HG03064 (cell line): ENCODE results near the gene ATG3.
"Not testable (repeated sequence)": the region's sequence is repeated elsewhere in the genome, so short reads cannot be mapped to it uniquely, and the experiment has no call there.

Experiments used
- ATAC-seq: cut with Tn5 transposase; IDR thresholded peaks from one replicate; pipeline ENCODE4 v1.9.1; 2021; ENCODE audit warnings: low read depth; ENCODE audit not compliant: unreplicated experiment

Gene ATG3

DNA sequence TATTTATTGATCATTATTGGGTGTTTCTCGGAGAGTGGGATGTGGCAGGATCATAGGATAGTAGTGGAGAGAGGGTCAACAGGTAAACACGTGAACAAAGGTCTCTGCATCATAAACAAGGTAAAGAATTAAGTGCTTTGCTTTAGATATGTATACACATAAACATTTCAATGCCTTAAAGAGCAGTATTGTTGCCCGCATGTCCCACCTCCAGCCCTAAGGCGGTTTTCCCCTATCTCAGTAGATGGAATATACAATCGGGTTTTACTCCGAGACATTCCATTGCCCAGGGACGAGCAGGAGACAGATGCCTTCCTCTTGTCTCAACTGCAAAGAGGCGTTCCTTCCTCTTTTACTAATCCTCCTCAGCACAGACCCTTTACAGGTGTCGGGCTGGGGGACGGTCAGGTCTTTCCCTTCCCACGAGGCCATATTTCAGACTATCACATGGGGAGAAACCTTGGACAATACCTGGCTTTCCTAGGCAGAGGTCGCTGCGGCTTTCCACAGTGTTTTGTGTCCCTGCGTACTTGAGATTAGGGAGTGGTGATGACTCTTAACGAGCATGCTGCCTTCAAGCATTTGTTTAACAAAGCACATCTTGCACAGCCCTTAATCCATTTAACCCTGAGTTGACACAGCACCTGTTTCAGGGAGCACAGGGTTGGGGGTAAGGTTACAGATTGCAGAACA lies 2.6 kb upstream of the ATG3 start:
- ATAC-seq = not testable (repeated sequence)

DNA sequence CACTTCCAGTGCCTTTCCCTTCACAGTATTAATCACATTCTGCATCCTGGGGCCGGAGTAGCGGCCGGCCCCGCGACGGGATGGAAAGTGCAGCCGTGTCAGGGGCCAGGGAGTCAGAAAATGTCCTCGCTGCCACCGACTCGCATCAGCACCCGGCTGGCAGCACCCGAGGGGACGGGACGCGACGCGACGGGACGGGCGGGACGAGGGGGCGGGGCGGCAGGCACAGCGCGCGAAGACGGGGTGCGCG lies 353 bp downstream of the ATG3 start:
- peak; percentile 51 for ATAC-seq

DNA sequence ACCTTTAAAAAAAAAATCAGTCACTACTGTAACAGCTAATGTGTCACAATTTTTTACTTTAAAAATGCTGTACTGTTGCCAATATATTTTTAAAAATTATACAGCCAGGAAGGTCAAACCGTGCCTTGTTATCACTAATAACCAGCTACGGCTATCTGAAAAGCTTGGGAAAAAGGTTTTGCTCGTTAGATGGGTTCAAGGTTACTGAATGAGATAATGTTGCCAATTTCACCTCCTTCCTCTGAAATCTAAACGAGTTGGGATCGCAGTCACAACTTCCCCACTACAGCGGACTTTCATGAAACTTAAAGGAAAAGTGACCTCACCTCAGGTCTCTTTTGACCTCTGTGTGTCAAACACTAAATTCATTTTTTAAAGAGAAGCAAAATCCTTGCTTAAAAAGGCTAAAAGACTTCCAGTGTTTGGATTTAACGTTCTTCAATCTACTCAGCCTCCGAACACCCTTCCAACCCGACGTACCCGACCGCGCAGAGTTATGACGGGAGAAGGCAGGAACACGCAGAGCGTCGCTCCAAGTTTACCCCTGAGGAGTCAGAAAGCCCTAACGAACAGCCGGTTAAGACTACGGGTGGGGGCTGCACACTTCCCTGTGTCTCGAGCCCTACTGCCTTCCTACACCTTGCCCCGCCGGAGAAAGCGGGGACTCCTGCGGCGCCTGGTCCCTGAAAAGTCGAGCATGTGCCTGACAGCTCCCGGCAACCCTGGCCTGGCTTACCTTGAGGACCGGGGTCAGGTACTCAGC lies 860 bp downstream of the ATG3 start:
- peak; percentile 20 for ATAC-seq

DNA sequence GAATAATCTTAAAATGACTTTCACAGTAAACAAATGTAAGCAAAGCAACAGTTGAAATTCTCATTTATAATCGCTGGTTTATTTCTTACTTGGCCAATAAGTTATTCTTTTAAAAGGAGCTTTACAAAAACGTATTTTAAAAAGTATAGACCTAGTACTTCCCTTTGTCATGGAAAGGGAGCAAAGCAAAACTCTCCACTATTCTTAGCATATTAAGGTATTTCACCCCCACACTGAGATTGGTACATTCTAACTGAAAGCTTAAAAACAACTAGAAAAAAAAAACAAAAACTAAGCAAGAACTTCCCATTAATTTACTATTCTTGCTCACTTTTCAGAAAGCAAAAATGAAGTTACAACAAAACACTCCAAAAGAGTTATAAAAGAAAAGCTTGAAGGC lies 1.5 kb downstream of the ATG3 start:
- ATAC-seq = no peak

DNA sequence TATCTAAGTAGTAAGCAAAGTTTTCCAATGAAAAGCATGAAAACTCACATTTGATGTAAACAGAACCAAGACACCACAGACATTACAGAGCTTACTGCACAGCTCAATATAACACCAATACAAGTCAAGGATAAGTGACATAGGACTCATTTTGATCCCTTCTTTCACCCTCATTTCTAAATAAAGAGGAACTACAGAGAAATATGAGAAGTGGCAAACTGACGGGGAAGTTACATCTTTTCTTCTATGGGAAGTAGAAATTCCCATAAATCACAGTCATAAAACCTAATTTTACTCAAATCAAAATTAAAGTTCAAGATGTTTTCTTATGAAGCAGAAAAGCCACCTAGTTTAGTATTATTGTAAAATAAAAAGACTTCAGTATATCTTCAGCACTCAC lies 3.8 kb downstream of the ATG3 start:
- ATAC-seq = no peak

DNA sequence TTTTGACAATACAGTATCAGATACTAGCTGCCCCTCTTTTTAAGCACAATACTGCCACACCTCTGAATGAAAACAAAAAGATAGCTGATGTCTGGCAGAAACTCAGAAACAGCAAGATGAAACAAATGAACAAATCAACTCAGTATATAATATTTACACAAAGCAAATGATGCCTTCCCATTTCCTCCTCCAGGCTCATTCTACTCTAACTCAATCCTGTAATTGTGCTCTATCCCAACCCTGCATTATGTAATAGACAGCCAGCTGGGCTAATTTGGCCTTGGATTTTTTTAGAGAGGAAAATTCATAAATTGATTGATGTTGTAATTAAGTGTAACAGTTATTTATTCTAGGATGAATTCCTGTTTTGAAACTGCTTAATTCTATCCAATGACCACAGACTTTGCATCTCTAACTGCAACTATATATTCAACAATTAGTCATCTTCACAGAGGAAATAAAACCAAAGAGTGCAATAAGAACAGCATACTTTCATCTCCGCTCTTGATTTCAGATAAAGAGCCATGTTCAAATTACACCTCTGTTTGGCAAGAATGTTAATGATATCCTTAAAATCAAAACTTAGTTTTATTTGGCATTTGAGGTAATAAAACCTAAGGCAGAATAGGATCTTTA lies 6.1 kb downstream of the ATG3 start:
- no peak for ATAC-seq

DNA sequence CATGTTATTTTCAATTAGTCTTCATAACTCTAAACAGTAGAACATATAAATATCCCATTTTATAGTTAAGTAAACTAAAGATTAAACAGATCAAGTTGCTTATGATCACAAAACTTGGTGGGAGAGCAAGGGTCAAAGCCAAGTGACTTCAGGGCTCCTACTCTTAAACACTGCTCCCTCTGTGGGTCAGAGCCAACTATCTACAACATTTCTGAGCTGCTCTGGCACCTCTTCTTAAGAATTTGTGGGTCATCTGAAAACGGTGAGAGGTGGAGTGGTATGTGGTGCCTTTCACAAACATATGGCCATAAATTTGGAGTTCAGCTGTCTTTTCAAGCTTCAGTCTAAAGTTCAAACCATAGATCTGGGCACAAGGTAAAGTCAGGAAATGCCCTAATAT lies 10.9 kb downstream of the ATG3 start:
- no peak for ATAC-seq

DNA sequence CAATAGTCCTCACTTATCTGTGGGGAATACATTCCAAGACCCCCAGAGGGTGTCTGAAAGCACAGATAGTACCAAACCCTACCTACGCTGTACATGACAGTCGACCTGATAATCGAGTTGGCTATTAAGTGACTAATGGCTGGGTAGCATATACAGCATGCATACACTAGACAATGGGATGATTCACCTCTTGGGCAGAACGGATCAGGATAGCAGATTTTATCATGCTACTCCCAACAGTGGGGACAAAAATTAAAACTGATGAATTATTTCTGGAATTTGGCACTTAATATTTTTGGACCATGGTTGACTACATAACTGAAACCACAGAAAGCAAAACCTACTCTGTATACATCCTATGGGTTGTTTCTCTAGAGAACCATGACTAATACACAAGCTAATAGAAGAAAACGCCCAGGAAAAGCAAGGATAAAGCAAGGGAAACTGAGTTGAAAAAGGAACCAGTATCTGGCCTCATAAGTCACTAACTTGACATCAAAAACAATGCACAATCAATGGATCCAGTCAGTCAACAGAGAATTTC lies 15.5 kb downstream of the ATG3 start:
- ATAC-seq = no peak

DNA sequence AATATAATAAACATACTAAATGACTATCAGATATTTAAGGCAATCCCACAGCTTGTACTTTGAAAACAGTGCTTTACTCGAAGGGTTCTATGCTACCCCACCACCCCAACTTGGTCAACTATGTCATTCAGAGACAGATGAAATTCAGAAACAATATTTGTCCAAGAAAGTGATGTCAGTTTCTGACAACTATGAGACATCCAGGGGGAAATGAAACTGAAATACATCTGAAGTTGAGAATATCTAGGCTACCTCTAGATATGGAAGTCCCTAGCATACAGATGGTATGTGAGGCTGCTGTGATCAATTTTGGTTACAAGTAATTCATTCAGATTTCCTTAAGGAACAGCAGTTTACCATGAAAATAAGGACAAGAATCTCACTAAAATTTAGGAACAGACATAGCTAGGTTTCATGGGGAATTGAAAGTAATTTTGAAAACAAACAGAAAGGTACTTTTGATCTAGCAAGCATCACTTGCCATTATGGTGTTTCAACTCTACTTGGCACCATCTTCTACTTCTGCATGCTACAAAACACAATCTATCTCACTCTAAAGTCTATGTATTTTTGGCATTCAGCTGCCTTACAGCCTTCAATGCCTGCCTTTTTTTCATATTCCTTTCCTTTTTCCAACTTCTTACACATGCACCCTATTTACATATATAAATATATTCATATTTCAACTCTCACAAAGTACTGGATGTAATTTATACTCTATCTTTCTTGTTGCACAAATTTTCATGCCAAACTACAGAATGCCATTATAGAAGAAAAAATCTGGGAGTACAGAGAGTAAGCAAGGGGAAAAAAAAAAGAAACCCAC lies 21.7 kb downstream of the ATG3 start:
- ATAC-seq = peak; percentile 71

DNA sequence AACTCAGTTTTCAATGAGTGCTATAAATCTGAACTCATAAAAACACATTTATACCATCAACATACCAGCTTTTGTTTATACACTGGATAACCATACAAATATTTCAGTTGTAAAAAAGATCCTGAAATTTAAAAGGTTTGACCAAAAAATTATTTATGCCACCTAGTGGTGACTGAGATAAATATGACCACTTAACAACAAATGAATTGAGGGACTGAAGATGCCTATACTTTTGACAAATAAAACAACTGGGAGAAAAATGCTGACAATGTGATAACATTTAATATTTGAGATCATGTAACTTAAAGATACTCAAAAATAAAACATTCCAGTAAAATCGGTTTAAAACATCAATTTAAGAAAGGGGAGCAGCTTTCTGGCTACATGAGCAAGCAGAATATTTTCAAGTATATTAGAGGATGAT lies 30.4 kb downstream of the ATG3 start:
- ATAC-seq = no peak

DNA sequence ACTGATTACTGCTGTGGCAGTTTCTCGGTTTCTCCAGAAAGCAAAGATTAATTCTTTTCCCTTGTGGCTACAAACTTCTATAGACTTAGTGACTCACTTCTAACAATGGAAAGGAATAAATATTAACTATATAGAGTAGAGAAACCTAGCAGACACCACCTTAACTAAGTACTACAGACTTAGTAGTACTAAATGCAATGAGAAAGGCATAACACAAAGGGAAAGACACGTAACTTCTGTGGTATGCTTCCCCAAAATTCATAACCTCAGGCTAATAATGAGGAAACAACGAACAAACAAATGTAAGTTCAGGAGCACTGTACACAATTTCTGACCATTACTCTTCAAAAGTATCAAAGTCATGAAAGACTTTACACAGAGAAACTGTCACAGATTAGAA lies 31.2 kb downstream of the ATG3 start:
- ATAC-seq = no peak

DNA sequence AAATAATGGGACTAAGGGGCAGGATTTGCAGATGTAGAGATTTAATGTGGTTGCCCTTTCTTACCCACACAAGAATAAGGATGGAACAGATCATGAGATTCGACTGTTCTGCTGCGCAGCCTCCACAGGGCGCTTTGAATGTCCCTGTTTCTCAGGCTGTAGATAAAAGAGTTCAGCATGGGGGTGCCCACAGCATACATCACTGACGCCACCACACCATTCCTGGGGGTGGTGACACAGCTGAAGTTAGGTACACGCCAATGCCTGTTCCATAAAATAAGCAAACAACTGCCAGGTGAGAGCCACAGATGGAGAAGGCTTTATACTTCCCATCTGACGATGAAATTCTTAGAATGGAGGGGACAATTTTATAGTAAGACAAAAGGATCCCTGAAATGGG lies 37.6 kb downstream of the ATG3 start:
- ATAC-seq = not testable (repeated sequence)

DNA sequence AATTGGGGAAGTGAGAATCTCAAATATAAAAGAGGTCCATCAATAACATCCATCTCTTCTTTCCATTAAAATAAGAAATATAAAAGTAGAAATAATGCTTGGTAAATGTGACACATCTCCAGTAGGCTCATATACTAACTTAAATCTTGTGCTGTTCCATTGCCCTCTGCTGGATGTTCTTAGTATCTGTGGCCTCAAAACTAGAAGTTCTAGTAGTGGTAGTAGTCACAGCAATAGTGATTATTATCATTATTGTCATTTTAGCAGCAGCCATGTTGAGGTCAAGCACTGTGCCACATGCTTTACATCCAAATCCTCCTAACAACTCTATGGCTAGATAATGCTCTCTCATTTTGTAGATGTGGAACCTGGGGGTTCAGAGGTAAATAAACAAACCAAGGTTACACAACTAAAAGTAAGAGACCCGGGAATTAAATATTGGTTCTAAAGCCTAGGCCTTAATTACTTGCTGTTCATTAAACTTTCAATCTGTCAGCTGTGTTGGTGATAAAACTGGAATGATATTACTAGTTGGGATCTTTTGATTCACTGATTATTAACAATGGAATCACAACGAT lies 42.2 kb downstream of the ATG3 start:
- ATAC-seq = no peak

DNA sequence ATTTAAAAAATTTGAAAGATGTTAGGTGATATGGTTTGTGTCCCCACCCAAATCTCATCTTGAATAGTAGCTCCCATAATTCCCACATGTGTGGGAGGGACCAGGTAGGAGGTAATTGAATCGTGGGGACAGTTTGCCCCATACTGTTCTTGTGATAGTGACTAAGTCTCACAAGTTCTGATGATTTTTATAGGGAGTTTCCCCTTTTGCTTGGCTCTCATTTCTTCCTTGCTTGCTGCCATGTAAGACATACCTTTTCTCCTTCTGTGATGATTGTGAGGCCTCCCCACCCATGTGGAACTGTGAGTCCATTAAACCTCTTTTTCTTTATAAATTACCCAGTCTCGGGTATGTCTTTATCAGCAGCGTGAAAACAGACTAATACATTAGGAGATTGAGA lies 42.8 kb downstream of the ATG3 start:
- not testable (repeated sequence) for ATAC-seq

DNA sequence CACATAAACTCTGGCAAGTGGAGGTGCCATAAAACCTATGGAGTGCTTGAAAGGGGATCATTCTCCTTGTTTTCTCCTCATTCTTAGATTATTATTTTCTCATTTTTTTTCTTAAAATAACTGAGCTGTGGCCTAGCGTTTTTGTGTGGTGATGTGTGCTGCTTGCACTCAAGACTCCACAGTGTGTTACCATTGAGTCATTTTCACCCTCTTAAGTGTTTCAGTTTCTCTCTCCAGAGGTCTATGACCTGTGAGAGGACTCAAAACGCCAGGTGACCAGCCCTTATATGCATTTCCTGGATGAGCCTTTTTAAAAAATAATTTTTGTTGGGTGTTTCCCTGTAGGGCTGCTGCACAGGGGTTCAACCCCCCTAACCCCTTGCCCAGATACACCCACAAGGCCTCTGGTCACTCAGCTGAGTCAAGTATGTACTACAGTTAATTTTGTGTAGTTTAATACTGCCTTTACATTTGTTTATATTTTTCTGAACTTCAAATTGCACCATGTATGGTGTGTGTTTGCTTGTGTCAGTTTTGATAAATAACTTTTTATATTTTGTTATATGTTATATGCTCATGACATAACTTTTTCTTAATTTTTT lies 47.1 kb downstream of the ATG3 start:
- peak; percentile 98 for ATAC-seq

DNA sequence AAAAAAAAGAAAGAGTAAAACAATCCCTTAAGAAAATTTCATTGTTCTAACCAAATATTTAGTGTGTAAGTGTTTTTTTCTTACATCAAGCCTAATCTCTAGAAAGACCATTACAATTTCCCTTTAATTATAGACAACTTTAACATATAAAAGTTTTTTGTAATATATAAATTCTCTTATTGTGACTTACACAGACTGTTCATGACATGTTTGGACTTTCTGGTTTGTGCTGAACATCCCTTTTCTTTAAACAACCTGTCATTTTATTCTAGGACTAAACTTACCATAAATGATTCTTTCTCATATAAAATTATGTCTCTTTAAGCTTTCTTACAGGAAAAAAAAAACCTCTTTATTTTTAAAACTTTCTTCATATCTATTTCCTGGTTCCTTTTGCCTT lies 49.4 kb downstream of the ATG3 start:
- no peak for ATAC-seq

DNA sequence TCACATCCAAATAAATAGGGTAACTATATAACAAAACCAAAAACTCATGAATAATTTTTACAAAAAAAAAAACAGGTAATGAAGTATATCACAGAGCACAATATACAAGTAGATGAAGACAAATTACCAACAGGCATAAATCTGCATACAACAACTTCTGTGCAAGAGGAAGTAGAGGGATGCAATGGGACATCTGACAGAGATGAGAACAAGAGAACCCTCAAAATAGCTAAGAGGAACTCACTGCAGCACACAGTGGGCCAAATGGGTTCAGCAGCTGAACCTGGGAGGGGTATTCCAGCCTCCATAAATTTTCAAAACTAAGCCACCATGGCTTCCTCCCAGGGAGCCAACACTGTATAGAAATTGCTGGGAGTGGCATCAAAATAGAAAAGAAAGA lies 52.9 kb downstream of the ATG3 start:
- no peak for ATAC-seq

DNA sequence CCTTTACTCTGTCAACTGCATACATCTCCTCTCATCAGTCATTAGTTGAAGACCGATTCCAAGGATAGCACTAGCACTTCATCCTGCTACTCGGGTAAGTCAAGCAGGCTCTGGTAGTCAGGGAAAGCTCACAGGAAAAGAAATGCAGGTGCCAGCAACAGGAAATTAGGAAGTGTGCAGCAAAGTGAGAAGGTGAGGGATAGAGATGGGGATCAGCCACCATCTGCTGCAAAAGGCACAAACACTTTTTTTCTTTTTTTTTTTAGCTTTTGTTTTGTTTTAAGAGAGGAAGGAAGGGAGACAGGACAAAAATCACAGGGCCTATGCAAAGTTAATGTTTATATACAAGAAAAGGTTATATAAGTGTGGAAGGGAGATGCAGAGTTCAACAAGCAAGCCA lies 53.5 kb downstream of the ATG3 start:
- no peak for ATAC-seq

DNA sequence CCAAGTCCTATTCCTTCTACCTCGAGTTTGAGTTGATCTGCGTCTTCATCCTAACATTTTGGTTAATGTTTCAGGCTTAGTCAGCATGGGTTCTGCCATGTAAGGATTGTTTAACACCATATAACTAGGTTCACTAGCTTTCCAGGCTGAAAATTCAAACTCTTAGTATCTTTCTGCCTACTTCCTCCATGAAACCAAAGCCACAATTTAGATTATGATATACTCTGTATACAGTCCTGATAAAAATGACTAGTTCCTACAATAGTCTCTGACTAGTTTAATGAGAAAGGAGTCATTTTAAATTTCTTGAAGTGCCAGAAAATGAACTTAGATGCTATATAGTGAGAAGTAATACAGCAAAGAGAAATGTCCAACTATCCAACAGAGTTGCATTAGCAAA lies 55.9 kb downstream of the ATG3 start:
- no peak for ATAC-seq

DNA sequence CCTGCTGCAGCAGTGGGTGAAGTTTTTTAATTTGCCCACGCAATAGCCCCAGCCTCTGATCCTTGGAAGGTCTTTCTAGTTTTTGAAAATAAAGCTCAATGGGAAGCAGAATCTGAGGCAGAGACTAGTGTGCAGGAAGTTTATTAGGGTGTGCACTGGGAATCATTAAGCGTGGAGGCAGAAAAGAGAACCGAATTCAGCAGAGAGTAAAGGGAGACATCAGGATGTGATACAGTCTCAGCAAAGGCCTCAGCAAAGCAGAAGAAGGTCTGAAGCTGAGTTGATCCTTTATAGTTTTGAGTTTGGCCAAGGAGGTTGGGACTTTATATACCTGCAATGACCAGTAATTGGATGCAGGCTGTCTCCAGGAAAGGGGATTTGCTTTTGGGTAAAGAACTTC lies 57.6 kb downstream of the ATG3 start:
- ATAC-seq = no peak
